Stimulated activated CD8-positive, alpha-beta memory T cell treated with anti-CD3 and anti-CD28 coated beads, Interleukin-12 subunit alpha, Interleukin-12 subunit beta, amount 100 ng/mL, for 24 hours (primary cell): ENCODE data around the gene G6PC3.
A peak's percentile ranks its signal among the peaks of the same experiment; 100 is the strongest.

Source experiments
- DNase-seq: peaks from one replicate; pipeline ENCODE4 v3.0.0-alpha.2; 2020; ENCODE audit errors: extremely low read depth

Gene G6PC3

GRCh38 chr17:44059101-44059892, 11.2 kb upstream of the G6PC3 start:
- DNase-seq, result no peak

- no peak for DNase-seq
These were observed 9.1 kb upstream of the G6PC3 start for GRCh38 chr17:44061446-44061845.

- DNase-seq, result no peak
These were observed 7.7 kb upstream of the G6PC3 start for GRCh38 chr17:44062871-44063270.

GRCh38 chr17:44063704-44064639, 6.6 kb upstream of the G6PC3 start:
- no peak for DNase-seq

- DNase-seq, result no peak
These were observed 4.8 kb upstream of the G6PC3 start for GRCh38 chr17:44065668-44066203.

GRCh38 chr17:44066204-44066930, 4.2 kb upstream of the G6PC3 start, which contains the start of gene LSM12:
LSM12 (minus strand) TSS chr17:44066671; CDS start chr17:44066587, 84 bp downstream.
- DNase-seq, result peak; percentile 71

- DNase-seq, result no peak
These were observed 3.0 kb upstream of the G6PC3 start for GRCh38 chr17:44067545-44067940.

GRCh38 chr17:44069974-44070454, 521 bp upstream of the G6PC3 start:
- DNase-seq, result no peak

- no peak for DNase-seq
These were observed 624 bp downstream of the G6PC3 start for GRCh38 chr17:44071198-44071520.

GRCh38 chr17:44071772-44072171, 1.2 kb downstream of the G6PC3 start:
- DNase-seq, result no peak

GRCh38 chr17:44074231-44074910, 3.8 kb downstream of the G6PC3 start:
- no peak for DNase-seq

- no peak for DNase-seq
These were observed 4.4 kb downstream of the G6PC3 start for GRCh38 chr17:44074911-44075285.

- no peak for DNase-seq
These were observed 5.2 kb downstream of the G6PC3 start for GRCh38 chr17:44075598-44076293.

- no peak for DNase-seq
These were observed 6.4 kb downstream of the G6PC3 start for GRCh38 chr17:44076716-44077594.

- no peak for DNase-seq
These were observed 7.0 kb downstream of the G6PC3 start for GRCh38 chr17:44077595-44077909.

- no peak for DNase-seq
These were observed 7.9 kb downstream of the G6PC3 start for GRCh38 chr17:44078412-44078811.

GRCh38 chr17:44079877-44080821, 9.6 kb downstream of the G6PC3 start:
- DNase-seq, result no peak

- DNase-seq, result no peak
These were observed 11.1 kb downstream of the G6PC3 start for GRCh38 chr17:44081681-44082080.
